ENCODE results near the gene ADGRL1. TPM values are rescaled to one million over a fixed set of nuclear protein-coding genes. Genes with fewer than 3 reads are reported as not detected.
"Not testable (repeated sequence)": the region's sequence is repeated elsewhere in the genome, so short reads cannot be mapped to it uniquely, and the experiment has no call there.

Gene ADGRL1
- total RNA-seq, 1 donor = 2.5 TPM

GRCh38 chr19:14249012-14249754 lies 43.2 kb upstream of the ADGRL1 start:
- peak; percentile 76 for DNase-seq (ENCODE audit: insufficient read length, low spot score, missing footprints)
- H3K4me3 ChIP-seq (ENCODE audit: insufficient read depth, low read length) = peak overlapping the region; percentile 64

DNA sequence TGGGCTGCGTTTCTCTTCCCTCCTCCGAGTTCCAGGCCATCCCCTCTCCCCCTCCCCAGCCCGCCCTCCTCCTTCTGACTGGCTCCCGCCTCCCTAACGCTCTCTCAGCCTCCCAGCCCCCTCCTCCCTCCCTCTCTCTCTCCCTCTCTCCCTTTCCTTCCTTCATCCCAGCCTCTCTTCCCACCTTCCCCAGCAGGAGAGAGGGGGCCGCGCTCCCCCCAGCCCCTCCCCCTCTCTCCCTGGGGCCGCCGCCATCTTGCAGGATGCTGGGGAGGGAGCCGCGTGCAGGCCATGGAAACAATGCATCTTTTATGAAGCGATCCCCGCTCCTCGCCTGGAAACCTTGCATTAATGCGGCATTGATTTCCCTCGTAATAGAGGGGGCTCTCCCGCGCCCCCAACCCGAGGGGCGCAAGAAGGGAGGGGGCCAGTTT lies 42.6 kb upstream of the ADGRL1 start:
- Histone ChIP-seq H3K9me3 (ENCODE audit: low read depth, low read length) (no peaks in the 10 kb centered on the region), H2AFZ (ENCODE audit: low read length) (peak overlapping the region; percentile 41), H3K27ac (ENCODE audit: low read depth, low read length) (no peak overlapping the region), H3K79me2 (ENCODE audit: insufficient read depth, low read length) (no peaks in the 10 kb centered on the region), H3K4me1 (ENCODE audit: insufficient read depth, low read length) (no peaks in the 10 kb centered on the region), H3K36me3 (ENCODE audit: insufficient read depth, low read length) (no peaks in the 10 kb centered on the region), H3K27me3 (ENCODE audit: insufficient read depth, low read length) (no peaks in the 10 kb centered on the region), H4K20me1 (ENCODE audit: insufficient read depth, low read length) (no peaks in the 10 kb centered on the region), H3K4me3 (ENCODE audit: insufficient read depth, low read length) (peak overlapping the region; percentile 64), H3K4me2 (ENCODE audit: insufficient read depth, low read length) (peak overlapping the region; percentile 73)
- peak; percentile 68 for DNase-seq (ENCODE audit: insufficient read length, low spot score, missing footprints)
- TF ChIP-seq CTCF (IDR thresholded peaks at IDR 0.05; ENCODE audit: extremely low read depth, low read depth, low read length) = no peak

More at GRCh38 chr19:14249012-14249754, 43.2 kb upstream of the ADGRL1 start:
- peak overlapping the region; percentile 73 for H3K4me2 ChIP-seq (ENCODE audit: insufficient read depth, low read length)
- H3K36me3 ChIP-seq (ENCODE audit: insufficient read depth, low read length); H3K4me1 ChIP-seq (ENCODE audit: insufficient read depth, low read length); H3K27me3 ChIP-seq (ENCODE audit: insufficient read depth, low read length); H4K20me1 ChIP-seq (ENCODE audit: insufficient read depth, low read length); H3K27ac ChIP-seq (ENCODE audit: low read depth, low read length); H3K9me3 ChIP-seq (ENCODE audit: low read depth, low read length); H3K79me2 ChIP-seq (ENCODE audit: insufficient read depth, low read length): not testable (repeated sequence)
- H2AFZ ChIP-seq (ENCODE audit: low read length) = peak overlapping the region; percentile 62

GRCh38 chr19:14247548-14248471 lies 41.8 kb upstream of the ADGRL1 start:
- not testable (repeated sequence) for H3K36me3 ChIP-seq (ENCODE audit: insufficient read depth, low read length); H3K27me3 ChIP-seq (ENCODE audit: insufficient read depth, low read length); H4K20me1 ChIP-seq (ENCODE audit: insufficient read depth, low read length); H3K27ac ChIP-seq (ENCODE audit: low read depth, low read length); H3K9me3 ChIP-seq (ENCODE audit: low read depth, low read length); H3K4me3 ChIP-seq (ENCODE audit: insufficient read depth, low read length); H2AFZ ChIP-seq (ENCODE audit: low read length); H3K4me1 ChIP-seq (ENCODE audit: insufficient read depth, low read length); H3K79me2 ChIP-seq (ENCODE audit: insufficient read depth, low read length); H3K4me2 ChIP-seq (ENCODE audit: insufficient read depth, low read length)
- DNase-seq (ENCODE audit: insufficient read length, low spot score, missing footprints) = peak; percentile 39

- H3K27ac ChIP-seq (ENCODE audit: low read depth, low read length); DNase-seq (ENCODE audit: insufficient read length, low spot score, missing footprints); H3K4me1 ChIP-seq (ENCODE audit: insufficient read depth, low read length); H3K9me3 ChIP-seq (ENCODE audit: low read depth, low read length); H3K79me2 ChIP-seq (ENCODE audit: insufficient read depth, low read length); H3K27me3 ChIP-seq (ENCODE audit: insufficient read depth, low read length); H2AFZ ChIP-seq (ENCODE audit: low read length); H4K20me1 ChIP-seq (ENCODE audit: insufficient read depth, low read length); H3K4me2 ChIP-seq (ENCODE audit: insufficient read depth, low read length); H3K36me3 ChIP-seq (ENCODE audit: insufficient read depth, low read length); H3K4me3 ChIP-seq (ENCODE audit: insufficient read depth, low read length): not testable (repeated sequence)
Observed at GRCh38 chr19:14247205-14247547, 41.2 kb upstream of the ADGRL1 start.

DNA sequence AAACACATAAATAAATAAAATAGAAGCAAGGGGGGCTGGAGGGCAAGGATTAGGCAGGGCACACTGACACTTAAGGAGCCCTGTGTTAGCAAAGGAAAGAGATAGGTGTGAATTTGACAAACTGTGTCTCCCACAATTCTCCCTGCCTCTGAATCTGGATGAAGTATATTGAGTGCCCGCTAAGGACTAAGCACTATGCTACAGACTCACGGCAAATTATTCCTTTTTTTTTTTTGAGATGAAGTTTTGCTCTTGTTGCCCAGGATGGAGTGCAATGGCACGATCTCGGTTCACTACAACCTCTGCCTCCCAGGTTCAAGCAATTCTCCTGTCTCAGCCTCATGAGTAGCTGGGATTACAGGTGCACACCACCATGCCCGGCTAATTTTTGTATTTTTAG lies 38.4 kb upstream of the ADGRL1 start:
- not testable (repeated sequence) for H3K27ac ChIP-seq (ENCODE audit: low read depth, low read length); H3K4me1 ChIP-seq (ENCODE audit: insufficient read depth, low read length); H3K36me3 ChIP-seq (ENCODE audit: insufficient read depth, low read length); H2AFZ ChIP-seq (ENCODE audit: low read length); H3K4me3 ChIP-seq (ENCODE audit: insufficient read depth, low read length); H3K4me2 ChIP-seq (ENCODE audit: insufficient read depth, low read length); H4K20me1 ChIP-seq (ENCODE audit: insufficient read depth, low read length); H3K79me2 ChIP-seq (ENCODE audit: insufficient read depth, low read length); H3K27me3 ChIP-seq (ENCODE audit: insufficient read depth, low read length); H3K9me3 ChIP-seq (ENCODE audit: low read depth, low read length); DNase-seq (ENCODE audit: insufficient read length, low spot score, missing footprints)

DNA sequence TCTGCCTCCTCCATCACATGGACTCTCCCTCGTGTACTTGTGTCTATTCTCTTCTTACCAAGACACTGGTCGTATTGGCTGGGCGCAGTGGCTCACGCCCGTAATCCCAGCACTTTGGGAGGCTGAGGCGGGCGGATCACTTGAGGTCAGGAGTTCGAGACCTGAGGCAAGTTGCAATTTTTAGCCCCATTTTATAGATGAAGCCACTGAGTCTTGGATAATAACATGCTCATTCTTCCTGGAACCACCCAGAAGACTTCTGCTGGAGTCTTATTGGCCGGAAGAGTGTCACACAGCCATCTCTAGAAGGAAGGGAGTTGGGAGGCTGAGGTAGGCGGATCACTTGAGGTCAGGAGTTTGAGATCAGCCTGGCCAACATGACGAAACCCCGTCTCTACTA lies 37.7 kb upstream of the ADGRL1 start:
- H3K4me3 ChIP-seq (ENCODE audit: insufficient read depth, low read length); H3K4me2 ChIP-seq (ENCODE audit: insufficient read depth, low read length); H3K9me3 ChIP-seq (ENCODE audit: low read depth, low read length); H3K79me2 ChIP-seq (ENCODE audit: insufficient read depth, low read length); H2AFZ ChIP-seq (ENCODE audit: low read length); H3K27me3 ChIP-seq (ENCODE audit: insufficient read depth, low read length); H4K20me1 ChIP-seq (ENCODE audit: insufficient read depth, low read length); DNase-seq (ENCODE audit: insufficient read length, low spot score, missing footprints); H3K27ac ChIP-seq (ENCODE audit: low read depth, low read length); H3K36me3 ChIP-seq (ENCODE audit: insufficient read depth, low read length); H3K4me1 ChIP-seq (ENCODE audit: insufficient read depth, low read length): not testable (repeated sequence)
